Activated gamma-delta T cell (primary cell): ENCODE measurements around the gene AIFM3.
"Not testable (repeated sequence)": the region's sequence is repeated elsewhere in the genome, so short reads cannot be mapped to it uniquely, and the experiment has no call there.

Experiments
- DNase-seq: peaks from one replicate; lab custom pipeline; 2025; lab: John Stamatoyannopoulos, UW

AIFM3 gene

DNA sequence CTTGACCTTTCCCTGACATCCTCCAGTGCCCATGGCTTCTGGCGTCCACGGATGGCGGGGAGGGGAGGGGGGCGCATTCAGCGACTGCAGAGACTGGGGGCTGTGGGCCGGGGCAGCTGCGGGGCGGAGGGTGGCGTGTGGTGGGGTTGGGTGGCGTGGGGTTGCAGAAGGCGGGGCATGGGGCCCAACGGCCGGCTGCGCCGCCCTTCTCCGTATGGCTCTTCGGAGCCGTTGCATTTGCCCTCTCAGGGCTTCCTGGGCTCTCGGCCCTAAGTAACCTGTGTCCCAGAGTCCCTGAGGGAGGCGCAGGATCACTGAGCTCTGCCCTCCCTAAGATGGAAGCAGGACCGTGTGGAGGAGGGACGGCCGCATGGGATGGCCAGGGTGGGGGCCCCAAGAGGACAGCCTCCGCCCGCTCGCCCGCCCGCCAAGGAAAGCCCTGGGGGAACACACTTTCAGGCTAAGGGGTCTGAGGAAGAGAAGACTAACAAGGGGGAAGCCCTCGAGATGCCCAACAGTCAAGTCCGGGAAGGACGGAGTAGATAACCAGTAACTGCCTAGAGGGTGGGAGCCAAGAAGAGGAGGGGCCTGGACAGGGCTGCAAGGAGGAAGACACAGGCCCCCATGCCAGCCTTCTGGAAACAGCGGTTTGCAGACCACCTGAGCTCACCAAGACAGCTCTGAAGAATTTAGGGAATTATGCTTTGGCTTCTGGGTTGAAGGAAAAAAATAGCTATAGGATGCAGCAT lies 9.2 kb upstream of the AIFM3 start:
- DNase-seq: no peak

DNA sequence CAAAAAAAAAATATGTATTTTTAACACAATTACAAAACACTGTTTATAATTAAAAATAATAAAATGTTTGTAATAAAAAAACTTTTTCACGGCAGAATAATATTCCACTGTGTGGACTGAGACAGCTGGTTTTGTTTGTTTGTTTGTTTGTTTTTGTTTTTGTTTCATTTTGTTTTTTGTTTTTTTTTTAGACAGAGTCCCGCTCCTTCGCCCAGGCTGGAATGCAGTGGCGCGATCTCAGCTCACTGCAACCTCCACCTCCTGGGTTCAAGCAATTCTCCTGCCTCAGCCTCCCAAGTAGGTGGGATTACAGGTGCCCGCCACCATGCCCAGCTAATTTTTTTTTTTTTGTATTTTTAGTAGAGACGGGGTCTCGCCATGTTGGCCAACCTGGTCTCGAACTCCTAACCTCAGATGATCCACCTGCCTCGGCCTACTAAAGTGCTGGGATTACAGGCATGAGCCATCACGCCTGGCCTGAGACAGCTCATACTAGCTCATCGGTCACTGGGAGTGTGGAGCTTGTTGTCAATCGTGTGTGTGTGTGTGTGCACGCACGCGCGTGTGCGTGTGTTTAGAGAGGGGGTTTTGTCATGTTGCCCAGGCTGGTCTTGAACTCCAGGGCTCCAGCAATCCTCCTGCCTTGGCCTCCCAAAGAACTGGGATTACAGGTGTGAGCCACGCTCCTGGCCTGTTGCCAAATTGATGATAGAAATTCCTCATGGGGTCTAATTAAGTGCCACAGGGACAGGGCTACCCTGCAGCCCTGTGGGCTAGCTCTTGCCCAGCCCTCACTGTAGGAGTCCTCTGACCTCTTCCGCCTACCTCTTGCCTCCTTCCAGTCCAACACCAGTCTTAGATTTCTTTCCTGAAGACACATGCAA lies 7.2 kb upstream of the AIFM3 start:
- no peak for DNase-seq

DNA sequence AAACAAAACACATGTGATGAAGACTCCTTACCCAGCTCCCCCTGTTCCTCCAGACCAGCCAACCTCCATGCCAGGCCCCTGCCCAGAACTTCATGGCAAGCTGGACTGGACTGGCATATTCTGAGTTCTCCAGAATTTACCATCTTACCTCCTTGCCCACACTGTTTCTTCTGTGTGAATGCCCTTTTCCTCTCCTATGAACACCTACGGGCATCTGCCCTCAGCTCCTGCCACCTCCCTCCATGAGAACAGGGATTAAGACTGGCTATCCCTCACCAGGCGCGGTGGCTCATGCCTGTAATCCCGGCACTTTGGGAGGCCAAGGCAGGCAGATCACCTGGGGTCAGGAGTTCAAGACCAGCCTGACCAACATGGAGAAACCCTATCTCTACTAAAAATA lies 6.4 kb upstream of the AIFM3 start:
- DNase-seq: no peak

- no peak for DNase-seq
Observed at GRCh38 chr22:20962491-20962945, 4.5 kb upstream of the AIFM3 start.

DNA sequence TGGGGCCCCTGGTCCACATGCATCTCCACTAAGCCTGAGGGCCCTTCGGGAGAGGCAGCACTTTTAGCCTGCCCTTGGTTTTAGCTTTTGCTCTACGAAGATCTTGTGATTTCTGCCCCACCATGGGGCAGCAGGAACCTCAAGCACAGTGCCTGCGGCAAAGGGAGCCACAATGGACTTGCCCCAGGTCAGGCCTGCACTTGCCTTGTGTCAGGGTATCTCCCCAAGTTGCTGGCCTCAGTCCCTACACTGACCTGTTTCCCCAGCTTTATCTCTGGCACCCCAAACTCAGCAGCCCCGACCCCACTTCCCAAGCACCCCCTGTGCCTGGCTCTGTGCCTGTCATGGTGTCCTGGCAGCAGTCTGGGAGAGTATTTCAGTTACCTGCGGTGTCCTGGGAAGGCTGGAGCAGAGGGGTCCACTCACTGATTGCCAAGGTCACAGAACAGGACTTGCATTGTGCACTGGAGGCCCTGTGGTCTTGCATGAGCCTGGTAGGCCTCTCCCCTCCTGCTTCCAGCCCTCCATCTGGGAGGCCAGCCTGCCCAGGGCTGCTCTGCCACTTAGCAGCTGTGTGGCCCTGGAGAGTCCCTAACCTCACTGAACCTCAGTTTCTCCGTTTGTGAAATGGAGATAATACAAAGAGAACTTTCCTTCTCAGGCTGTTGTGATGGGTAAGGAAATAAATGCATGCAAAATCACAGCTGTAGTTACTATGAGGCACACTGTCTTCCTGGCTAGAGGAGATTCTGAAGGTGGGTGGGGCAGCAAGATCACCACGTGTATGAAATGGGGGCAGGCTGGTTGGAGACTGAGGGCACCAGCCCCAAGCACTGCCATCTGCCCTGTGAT lies 3.6 kb upstream of the AIFM3 start:
- no peak for DNase-seq

GRCh38 chr22:20964090-20964798 lies 2.8 kb upstream of the AIFM3 start:
- DNase-seq: no peak

- DNase-seq: no peak
Observed at GRCh38 chr22:20964799-20965103, 2.3 kb upstream of the AIFM3 start.

DNA sequence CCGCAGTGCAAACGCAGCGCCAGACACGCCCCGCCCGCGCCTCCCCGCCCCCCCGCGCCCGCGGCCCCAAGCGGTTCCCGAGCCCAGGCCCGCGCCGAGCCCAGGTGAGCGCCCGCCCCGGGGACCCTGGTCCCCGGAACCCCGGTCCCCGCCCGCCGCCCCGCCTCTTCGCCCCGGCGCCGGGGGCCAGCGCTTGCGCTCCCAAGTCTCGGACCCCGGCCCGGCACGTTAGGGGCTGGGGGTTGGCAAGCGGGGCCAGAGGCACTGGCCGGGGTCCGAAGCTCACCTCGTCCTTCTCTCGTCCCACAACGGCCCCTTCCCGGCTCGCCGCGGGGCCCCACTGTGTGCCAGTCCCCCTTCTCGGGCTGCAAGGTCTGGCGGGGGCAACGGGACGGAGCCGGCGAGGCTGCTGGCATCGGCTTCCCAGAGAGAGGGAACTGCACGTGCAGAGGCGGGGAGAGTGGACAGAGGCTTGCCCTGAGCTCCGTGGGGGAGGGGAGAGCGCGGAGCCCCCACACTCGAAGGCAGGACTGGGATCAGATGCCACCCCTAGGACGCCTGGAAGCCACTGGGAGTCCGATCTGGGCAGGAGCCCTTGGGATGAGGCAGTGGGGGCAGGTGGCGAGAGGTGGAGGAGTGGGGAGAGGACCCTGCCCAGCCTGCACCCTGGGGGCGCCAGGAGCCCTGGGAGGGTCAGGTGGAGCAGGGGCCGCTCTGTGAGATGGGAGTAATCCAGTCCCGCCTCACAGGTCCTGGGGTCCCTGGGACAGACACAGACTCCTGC lies 1.8 kb upstream of the AIFM3 start:
- no peak for DNase-seq

DNA sequence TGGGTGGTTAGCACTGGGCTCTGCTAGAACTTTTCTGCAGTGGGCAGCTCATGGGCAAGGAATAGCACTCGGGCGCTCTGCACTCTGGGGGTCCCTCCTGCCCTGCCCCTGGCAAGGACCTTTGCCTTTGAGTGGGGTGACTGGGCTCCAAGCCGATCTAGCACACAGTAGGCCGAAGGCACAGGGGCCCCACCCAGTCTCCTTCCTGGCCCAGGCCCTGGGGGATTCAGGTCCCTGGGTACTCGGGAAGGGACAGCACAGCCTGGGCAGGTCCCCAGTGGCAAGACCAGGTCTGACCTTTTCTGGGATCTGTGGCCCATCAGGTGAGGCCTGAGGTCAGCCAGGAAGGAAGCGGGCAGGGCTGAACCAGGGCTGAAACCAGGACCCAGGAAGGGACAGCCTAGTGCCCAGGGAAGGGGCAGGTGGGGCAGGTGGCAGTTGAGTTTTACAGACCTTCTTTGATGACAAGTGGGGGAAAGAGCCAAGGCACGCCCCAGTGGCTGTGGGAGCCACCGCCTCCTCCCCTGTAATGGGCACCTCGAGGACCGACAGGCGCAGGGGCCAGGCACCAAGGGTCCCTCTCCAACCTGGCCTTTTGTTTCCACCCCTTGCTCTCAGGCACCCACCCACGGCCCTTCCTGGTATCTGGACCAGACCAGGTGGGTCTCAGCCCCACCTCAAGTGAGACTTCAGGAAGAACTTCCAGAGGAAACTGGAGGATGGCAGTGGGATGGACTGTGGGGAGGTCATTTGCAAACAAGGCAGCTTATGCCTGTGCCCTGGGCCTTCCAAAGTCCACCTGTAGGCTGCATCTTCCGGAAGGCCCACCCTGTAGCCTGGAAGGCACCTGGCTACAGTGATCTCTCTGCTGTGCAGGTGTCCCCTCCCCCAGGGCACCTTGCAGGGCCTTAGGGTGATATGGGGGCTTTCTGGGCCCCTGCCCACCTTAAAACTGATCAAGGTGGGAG lies 883 bp upstream of the AIFM3 start:
- DNase-seq: no peak

DNA sequence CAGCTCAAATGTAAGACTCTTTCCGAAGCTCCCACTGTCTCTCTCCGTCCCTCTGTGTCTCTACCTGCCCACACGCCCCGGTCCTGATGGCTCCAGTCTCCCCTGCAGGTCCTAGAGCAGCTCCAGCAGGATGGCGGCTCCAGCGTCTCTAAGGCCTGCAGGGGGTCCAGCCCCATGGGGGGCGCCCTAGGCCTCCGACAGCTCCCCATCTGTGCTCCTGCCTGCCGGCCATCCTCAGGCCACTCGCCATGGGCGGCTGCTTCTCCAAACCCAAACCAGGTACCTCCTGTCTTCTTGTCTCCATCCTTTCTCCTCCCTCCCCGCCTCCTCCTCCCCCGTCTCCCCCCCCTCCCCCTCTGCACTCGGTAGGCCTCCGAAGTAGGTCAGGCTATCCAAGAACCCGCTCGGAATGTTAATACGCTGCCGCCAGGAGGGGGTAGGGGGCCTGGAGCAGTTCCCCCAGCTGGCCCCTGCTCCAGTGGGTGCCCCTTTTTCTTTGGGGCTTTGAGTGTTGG lies 699 bp downstream of the AIFM3 start:
- DNase-seq: no peak

DNA sequence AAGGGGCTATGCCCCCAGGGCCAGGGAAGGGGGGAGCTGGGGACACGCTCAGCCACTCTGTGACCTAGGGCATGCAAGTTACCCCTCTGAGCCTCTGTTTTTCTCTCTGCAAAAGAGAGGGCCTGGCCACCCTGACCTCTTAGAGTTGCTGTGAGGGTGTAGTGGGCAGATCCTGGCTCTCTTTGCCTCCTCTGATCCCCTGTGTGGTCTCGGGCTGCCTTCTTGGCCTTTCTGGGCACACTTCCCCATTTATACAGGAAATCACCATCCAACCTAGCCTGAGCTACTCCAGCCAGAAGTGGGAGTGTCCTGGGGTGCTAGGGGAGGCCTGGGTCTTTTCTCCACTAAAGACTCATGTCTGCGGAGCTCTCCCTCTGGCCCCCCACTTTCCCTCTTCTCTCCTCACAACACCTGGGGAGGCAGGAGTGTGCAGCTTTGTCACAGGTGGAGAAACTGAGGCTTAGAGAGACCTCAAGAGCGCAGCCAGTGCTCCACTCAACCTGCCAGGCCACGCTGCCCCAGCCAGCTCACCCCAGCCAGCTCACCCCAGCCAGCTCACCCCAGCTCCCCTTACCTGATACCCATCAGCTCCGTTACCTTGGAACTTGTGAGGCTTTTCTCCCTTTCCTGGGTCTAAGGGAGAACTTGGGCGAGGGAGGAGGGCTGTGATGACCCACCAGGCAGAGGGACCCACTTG lies 1.4 kb downstream of the AIFM3 start:
- DNase-seq: no peak

GRCh38 chr22:20970939-20971657 lies 4.0 kb downstream of the AIFM3 start:
- no peak for DNase-seq

DNA sequence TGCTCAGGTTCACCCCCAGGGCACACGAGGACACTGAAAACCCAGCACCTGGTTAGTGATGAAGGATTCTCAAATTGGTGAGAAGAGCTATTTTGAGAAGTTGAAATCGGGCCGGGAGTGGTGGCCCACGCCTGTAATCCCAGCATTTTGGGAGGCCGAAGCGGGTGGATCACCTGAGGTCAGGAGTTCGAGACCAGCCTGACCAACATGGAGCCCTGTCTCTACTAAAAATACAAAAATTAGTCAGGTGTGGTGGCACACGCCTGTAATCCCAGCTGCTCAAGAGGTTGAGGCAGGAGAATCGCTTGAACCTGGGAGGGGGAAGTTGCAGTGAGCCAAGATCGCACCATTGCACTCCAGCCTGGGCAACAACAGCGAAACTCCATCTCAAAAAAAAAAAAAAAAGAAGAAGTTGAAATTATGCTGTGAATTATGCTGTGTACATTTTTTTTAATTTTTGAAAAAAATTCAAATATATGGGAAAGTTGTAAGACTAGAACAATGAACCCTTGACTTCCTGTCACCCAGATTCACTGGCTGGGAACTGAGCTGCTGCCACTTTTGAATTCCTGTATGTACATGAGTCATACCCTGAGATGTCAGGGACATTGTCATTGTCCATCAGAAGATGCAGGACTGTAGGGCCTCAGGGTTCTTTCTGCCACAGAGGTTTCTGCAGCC lies 5.1 kb downstream of the AIFM3 start:
- not testable (repeated sequence) for DNase-seq

GRCh38 chr22:20972933-20973577 lies 6.0 kb downstream of the AIFM3 start:
- DNase-seq: no peak

- no peak for DNase-seq
Observed at GRCh38 chr22:20973634-20974286, 6.7 kb downstream of the AIFM3 start.

GRCh38 chr22:20974336-20974955 lies 7.4 kb downstream of the AIFM3 start:
- DNase-seq: no peak
